ENCODE data around the gene TMCO4.
"Not testable (repeated sequence)": the region's sequence is repeated elsewhere in the genome, so short reads cannot be mapped to it uniquely, and the experiment has no call there.

Gene TMCO4

DNA sequence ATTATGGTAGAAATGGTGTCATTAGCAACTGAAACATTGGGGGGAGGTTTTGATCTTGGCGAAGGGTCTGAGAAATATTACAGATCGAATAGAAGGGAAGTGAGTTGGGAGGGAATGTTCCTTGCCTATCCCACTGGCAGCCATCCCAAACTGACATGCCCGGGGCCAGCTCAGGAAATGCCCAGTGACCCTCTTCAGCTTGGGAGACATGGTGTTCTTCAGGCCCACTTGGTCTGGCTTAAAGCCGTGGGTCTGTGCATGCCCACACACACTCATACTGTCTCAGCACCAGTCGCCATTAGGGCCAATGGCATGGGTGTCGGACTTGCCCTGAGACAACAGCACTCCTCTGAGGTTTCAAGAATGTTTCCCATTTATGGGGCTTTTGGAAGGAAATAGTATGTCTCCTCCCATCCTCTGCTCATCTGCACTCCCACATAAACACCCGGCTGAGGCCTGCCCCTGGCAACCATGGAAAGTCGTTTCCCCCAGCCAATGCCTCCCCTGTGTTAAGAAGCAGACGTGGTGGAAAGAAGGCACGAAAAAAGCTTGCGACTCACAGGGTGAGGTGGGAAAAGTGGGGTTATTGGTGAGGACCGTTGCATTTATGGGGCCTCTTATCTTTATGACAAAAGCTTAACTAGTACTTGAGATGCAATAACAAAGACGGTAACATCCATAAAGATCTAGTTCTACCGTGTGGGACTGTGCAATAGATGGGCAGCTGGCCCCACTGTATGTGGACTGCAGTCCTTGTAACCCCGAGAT is 13.3 kb upstream of the TMCO4 start:
- DNase-seq (ENCODE audit: low read depth) = no peak

DNA sequence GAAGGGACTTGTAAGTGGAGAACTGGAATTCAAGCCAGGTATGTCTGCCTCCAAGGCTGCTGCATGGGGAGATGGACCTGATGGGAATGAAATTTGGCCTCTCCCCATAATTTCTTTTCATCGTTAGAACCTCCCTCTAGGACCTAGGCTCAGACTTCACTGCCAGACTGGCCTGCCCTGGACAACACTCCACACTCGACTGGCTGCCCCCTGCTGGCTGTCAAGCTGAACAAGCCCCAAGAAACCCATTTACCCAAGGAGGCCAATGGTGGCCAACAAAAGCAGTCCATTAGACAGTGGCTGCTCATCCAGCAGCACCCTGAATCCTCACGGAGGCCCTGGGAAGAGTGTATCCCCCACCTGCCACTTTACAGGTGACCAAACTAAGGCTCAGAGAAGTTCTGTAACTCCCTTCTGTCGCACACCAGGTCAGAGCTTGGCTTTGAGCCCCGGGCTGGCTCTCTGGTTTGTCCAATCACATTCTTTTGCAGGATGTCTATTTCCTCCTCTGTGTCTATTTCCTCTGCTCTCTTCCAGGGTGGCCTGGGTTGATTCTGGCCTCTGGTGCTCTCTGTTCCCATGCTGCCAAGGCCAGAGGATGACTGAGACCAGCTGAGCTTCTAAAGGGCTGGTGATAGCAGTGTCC is 11.6 kb upstream of the TMCO4 start:
- no peak for DNase-seq (ENCODE audit: low read depth)

DNA sequence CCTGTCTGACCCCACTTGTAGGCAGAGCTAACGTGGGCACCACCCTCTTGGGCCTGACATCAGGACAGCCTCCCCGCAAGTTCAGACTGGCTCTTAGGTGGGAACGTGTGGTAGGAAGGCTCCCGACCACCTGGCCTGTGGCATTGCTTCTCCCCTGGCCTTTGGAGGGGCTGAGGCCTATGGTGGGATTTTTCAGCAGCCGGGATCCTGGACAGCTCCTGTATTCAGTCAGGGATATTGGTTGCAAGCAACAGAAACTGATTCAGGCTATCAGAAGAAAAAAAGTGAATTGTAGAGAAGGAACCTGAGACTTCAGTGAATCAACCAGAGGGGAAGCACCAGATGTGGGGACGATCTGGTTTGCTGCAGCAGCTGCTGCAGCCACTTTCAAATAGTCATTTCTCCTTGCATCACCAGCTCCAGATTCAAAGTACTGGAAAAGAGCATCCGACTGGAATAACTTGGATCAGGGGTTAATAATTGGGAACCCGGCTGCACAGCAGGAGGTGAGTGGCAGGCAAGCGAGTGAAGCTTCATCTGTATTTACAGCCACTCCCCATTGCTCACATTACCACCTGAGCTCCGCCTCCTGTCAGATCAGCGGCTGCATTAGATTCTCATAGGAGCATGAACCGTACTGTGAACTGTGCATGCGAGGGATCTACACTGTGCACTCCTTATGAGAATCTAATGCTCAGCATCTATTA is 9.5 kb upstream of the TMCO4 start:
- DNase-seq (ENCODE audit: low read depth) = no peak

DNA sequence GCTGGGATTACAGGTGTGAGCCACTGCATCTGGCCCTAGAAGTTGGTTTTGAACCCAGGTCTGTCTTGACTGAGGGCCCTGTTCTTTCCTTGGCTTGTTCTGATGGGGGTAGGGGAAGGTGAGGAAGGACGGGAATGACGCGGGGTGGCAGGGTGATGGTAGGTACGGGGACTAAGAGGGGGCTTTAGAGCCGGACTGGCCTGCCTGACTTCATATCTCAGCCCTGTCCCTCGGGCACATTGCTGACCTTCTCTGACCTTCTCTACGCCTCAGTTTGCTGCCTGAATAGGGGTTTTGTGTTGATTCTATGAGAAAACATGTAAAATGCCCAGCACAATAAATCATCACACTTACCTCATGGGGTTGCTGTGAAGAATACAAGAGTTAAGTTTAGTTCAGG is 8.6 kb upstream of the TMCO4 start:
- no peak for DNase-seq (ENCODE audit: low read depth)

DNA sequence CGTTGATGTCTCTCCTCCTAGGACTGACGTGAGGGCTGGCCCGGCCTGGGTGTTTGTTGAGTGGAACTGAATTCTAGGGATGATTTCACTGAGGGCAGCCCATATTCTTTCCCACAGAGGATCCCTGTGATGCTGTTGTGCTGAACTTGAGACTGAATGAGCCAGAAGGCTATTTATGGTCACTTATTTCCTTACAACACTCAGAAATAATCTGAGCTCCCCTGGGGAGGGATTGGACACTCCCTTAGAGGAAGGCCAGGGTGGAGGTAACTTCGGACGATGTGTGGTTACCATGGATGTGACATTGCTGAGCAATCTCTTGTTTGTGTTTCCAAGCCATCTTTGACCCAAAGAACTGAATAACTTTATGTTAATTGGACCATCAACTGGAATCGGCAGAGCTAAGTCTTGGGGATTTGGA is 5.1 kb upstream of the TMCO4 start:
- no peak for DNase-seq (ENCODE audit: low read depth)

DNA sequence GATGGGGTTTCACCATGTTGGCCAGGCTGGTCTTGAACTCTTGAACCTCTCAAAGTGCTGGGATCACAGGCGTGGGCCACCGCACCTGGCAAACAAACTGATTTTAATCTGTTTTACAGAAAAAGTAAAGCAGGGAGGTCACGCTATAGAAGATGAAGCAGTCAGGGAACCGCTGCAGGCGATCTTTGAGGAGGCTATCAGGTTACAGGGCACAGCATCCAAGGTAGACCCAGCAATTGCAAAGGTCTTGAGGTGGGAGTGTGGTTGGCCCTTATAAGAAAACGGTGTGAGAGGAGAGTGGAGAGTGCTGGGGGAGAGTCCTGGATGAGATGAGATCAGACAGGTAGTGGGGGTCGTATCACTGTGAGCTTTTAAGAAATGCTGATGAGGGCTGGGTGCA is 2.6 kb upstream of the TMCO4 start:
- no peak for DNase-seq (ENCODE audit: low read depth)

DNA sequence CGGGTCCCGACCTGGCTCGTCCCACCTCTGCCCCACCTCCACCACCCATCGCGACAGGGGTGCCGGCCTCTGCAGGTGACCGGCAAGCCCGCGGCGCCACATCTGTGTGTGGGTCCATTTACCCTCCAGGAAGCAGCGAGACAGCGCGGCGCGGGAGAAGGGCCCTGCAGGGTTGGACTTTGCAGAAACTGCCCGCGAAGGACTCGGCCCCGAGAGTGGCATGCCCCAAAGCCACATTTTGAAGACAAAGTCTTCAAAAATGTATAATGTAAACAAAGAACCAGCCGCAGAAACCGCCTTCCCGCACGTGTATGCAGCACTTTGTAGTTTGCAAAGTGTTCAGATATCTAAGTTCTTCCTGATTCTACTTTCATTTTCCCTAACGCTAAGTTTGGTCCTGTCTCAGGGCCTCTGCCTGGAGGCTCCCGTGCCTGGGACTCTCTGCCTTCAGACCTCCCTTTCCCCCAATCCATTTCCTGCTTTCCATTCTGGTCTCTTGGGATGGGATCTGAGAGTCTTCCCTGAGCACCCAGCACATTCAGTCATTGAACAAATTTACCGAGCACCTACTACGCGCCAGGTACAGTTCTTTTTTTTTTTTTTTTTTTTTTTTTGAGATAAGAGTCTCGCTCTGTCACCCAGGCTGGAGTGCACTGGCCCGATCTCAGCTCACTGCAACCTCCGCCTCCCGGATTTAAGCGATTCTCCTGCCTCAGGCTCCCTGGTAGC is 524 bp upstream of the TMCO4 start:
- DNase-seq (ENCODE audit: low read depth) = peak; percentile 9

DNA sequence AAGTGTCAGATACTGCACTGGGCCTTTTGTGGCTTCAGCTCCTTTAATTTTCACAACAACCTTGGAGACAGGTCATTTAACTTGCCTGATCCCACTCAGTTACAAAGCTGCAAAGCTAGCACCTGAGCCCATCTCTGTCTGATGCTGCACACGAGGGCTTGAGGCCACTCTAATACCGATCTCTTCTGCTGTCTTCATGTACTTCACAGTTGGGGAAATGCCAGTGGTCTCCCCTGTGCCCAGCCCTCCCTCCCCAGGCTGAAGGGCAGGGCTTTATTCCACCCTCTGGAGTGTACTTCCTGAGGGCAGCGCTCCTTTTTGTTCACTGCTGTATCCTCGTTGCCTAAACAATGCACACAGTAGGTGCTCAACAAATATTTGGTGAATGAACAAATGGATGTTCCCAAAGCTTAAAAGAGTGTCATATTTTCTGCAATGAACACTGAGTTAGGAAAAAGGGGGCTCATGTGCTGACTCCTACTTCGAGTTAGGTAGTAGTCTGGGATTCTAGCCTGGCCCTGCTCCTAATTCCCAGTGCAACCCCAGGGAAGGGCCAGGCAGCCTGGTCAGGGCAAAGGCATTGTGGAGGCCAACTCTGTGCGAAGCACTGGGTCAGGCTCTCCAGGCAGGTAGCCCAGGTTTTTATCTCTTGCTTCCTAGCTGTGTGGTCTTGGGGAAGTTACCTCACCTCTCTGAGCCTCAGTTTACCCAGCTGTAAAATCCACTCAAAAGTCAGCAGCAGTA is 1.1 kb downstream of the TMCO4 start:
- DNase-seq (ENCODE audit: low read depth) = no peak

DNA sequence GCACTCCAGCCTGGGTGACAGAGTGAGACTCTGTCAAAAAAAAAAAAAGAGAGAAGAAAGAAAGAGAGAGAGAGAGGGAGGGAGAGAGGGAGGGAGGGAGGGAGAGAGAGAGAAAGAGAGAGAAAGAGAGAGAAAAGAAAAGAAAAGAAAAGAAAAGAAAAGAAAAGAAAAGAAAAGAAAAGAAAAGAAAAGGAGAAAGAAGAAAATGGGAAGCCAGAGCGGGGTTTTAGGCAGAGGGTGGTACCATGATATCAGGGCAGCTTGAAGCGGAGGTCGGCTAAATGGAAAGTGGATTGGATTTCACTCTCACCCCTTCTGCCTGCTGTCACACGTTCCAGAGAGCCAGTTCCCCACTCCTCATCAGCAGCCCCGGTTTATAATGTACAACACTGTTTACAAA is 1.9 kb downstream of the TMCO4 start:
- no peak for DNase-seq (ENCODE audit: low read depth)

DNA sequence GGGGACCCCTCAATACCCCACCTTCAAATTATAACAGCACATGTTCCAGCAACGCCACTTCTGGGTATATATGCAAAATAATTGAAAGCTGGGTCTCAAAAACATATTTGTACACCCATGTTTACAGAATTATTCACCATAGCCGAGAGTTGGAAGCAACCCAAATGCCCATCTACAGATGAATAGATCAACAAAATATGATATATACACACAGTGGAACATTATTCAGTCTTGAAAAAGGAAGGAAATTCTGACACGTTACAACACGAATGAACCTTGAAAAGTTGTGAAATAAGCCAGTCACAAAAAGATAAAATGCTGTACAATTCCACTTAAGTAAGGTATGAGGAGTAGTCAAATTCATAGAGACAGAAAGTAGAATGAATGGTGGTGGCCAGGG is 5.1 kb downstream of the TMCO4 start:
- DNase-seq (ENCODE audit: low read depth) = no peak

DNA sequence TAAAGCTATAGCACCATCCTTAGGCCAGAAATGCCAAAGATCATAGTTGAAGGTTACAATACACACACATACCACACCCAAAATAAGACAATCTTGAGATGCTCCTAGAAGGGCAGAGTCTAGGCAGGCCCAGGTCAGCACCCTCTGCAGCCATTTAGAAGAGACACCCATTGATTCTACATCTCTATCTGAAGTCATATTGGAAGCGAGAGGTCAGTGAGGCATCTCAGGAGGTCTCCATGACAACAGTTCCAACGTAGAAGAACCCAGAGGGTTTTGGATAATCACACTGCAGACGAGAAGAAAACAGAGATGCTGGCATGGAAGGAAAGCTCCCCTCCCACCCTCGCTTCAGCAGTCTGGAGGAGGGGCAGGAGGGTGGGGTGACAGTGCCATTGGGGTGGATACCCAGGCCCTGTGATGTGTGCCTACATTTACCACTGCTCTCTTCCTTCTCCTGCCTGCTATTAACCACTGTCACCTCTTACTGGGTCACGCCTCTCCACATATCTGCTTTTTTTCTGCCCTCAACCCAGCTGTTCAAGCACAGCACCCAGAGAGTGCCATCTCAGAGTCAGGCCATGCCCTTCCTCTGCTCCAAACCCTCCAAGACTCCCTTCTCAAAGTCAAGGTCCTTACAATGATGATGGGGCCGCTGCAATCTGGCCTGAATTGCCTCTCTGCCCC is 6.2 kb downstream of the TMCO4 start:
- no peak for DNase-seq (ENCODE audit: low read depth)

DNA sequence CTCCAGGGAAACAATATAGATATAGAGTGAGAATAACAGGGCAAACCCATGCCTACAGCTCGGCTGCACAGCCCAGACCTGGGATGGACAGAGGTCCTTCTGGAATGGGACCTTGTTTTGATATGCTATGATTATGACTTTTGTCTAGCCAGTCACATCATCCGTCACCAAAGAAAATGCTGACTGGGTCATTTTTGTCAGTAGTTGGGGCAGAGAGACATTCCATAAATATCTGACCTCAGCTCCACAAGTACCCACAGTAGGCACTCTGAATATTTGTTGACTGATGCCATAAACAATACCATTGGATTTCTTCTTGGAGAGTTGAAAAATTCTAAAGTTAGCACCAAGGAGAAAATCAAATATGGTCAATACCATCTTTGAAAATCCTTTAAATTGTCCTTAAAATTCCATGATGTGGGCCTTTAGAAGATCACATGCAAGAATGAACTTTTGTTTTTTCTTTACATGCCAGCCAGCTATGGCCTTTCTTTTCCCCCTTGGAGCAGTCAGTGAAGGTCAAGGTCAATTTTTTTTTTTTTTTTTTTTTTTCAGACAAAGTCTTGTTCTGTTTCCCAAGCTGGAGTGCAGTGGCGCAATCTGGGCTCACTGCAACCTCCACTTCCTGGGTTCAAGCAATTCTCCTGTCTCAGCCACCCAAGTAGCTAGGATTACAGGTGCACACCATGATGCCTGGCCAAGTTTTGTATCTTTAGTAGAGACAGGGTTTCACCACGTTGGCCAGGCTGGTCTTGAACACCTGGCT is 7.3 kb downstream of the TMCO4 start:
- no peak for DNase-seq (ENCODE audit: low read depth)

DNA sequence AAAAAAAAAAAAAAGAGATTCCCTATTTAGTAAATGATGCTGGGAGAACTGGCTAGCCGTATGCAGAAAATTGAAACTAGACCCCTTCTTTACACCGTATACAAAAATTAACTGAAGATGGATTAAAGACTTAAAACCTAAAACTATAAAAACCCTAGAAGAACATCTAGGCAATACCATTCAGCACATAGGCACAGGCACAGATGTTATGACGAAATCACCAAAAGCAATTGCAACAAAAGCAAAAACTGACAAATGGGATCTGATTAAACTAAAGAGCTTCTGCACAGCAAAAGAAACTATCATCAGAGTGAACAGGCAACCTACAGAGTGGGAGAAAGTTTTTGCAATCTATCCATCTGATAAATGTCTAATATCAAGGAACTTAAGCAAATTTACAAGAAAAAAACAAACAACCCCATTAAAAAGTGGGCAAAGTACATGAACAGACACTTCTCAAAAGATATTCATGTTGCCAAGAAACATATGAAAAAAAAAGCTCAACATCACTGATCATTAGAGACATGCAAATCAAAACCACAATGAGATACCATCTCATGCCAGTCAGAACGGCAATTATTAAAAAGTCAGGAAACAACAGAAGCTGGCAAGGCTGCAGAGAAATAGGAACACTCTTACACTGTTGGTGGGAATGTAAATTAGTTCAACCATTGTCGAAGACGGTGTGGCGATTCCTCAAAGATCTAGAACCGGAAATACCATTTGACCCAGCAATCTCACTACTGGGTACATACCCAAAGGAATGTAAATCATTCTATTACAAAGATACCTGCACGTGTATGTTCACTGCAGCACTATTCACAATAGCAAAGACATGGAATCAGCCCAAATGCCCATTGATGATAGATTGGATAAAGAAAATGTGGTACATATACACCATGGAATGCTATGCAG is 9.4 kb downstream of the TMCO4 start:
- DNase-seq (ENCODE audit: low read depth) = not testable (repeated sequence)

DNA sequence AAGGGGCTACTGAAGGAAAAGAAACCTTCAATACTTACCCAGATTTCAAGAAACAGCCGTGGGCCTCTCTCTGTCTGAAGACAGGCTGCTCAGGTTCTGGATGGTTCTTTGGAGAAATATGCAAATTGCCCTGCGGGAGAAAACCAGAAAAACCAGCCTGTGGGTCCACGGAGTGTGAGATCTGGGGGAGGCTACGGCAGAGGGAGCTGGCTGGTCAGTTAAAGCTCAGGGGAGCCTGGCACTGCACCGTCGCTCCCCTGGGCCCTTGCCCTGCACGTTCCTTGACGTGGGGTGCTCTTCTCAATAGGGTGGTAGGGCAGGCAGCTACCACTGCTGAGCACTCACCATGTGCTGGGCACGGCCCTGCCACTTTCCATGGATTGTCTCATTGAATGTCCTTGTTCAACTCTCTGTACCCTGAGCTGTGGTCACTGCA is 12.7 kb downstream of the TMCO4 start:
- DNase-seq (ENCODE audit: low read depth) = no peak

DNA sequence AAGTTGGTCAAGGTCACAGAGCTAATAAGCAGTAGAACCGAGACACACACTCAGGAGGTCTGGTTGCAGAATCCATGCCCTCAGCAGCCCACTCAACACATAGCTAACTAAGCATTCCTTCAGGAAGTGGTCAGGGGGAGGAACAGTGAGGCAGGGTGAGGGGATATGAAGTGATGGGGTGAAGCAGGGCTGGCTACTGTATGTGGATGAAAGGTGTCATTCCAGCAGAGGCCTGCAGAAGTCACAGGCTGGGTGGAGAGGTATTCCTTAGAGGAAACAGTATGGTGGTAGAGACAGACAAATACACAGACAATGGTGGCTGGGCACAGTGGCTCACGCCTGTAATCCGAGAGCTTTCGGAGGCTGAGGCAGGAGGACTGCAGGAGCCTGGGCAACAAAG is 14.1 kb downstream of the TMCO4 start:
- no peak for DNase-seq (ENCODE audit: low read depth)

DNA sequence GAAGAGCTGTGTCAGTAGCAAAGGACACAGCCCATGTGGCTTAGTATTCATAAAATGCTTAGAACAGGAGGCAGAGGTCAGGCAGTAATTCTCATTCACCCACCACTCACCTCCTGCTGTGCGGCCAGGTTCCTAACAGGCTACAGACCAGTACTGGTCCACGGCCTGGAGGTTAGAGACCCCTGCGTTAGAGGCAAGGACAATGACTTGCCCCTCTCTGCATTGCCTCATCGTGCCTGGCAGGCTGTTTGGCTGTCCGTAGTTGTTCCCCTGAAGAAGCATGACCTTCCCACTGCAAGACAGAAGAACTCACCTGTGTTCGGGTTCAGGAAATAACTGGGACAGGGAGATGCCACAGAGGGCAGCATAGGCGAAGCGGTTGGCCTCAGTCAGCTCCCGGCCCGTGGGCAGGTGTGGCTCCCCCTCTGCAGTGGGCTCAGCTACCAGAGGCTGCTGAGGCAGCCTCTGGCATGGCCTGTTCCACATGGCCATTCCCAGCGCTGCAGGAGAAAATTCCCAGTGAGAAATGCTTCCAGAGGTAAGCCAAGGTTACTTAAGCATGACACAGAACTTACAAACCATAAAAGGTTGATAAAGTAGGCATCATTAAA is 19.3 kb downstream of the TMCO4 start:
- DNase-seq (ENCODE audit: low read depth) = no peak

DNA sequence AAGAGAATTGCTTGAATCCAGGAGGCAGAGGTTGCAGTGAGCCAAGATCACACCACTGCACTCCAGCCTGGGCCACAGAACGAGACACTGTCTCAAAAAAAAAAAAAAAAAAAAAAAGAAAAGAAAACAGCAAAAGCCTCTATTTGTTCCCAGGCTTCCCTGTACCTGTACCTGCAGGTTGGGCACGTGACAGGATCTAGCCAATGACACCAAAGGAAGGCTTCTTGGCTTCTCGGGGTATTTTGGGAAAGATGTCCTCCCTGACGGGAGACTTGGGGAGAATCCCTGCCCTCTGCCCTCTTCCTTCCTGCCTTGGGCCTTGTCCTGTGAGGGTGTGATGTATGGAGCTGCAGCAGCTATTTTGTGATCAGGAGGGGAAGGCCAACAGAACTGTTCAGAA is 22.8 kb downstream of the TMCO4 start:
- DNase-seq (ENCODE audit: low read depth) = no peak

DNA sequence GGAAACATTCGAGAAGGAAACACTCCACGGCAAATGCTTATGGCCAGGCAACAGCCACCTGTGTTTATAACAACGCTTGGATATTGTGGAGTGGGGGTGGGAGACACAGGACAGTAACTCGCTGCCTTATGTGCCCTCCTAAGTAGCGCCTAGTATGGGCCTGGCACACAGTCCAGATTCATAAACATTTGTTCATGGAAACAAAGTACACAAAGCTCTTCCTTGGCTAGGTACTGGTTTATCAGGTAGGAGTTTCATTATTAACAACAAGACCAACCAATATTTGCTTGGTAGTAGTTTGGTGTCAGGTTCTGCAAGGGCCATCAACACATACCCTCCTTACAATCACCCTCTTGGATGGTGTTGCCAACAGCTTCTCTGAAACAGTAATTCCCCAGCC is 23.4 kb downstream of the TMCO4 start:
- no peak for DNase-seq (ENCODE audit: low read depth)

DNA sequence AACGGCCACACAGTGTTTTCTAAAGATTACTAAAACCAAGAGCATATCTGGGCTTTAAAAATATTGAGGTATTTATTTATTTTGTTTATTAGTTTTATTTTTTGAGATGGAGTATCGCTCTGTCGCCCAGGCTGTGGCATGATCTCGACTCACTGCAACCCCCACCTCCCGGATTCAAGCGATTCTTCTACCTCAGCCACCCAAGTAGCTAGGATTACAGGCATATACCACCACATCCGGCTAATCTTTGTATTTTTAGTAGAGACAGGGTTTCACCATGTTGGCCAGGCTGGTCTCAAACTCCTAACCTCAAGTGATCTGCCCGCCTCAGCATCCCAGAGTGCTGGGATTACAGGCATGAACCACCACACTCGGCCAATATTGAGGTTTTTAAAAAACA is 23.9 kb downstream of the TMCO4 start:
- DNase-seq (ENCODE audit: low read depth) = no peak
